HEK293 (cell line): ENCODE data around the gene STT3A.

ENCODE experiments used
- CTCF ChIA-PET: fragments of 350-600 bp; formaldehyde crosslinking; extraction: SDS; loops from one replicate; lab custom pipeline; 2021; ENCODE audit warnings: antibody characterized with exemption; lab: Yijun Ruan, JAX
- POLR2A ChIA-PET: fragments of 300-600 bp; formaldehyde crosslinking; extraction: SDS; loops from one replicate; lab custom pipeline; 2020; ENCODE audit warnings: antibody characterized with exemption, inconsistent platforms; lab: Yijun Ruan, JAX
- H3K27ac ChIP-seq: fragments of 200-500 bp; sonication (Bioruptor generic); 2 replicates; pipeline ENCODE4 v1.5.1; 2014; ENCODE audit warnings: low read depth, low read length, control low read depth, inconsistent platforms; ENCODE audit errors: extremely low read depth
- H3K36me3 ChIP-seq, 2 experiments: fragments of 200-500 bp in 1 of 2; sonication (Bioruptor generic) in 1 of 2; 1 replicate in 1 of 2; 2 replicates in 1 of 2; pipeline ENCODE4 v1.5.1; 2014 to 2017; ENCODE audit warnings: inconsistent platforms in 2 of 2, low read length in 2 of 2; ENCODE audit not compliant: control insufficient read depth in 2 of 2, insufficient read depth in 1 of 2
- H3K4me1 ChIP-seq: fragments of 200-500 bp; sonication (Bioruptor generic); 2 replicates; pipeline ENCODE4 v1.5.1; 2014; ENCODE audit warnings: mild to moderate bottlenecking, low read length, inconsistent platforms; ENCODE audit not compliant: control insufficient read depth, insufficient read depth
- H3K4me3 ChIP-seq: 2 replicates; pipeline ENCODE4 v1.5.1; 2011; ENCODE audit warnings: low read depth, mild to moderate bottlenecking, control low read depth, low read length, moderate library complexity
- H3K9me3 ChIP-seq: fragments of 200-500 bp; sonication (Bioruptor generic); 2 replicates; pipeline ENCODE4 v1.5.1; 2014; ENCODE audit warnings: low read depth, low read length, inconsistent platforms; ENCODE audit not compliant: control insufficient read depth, insufficient read depth
- ATF2 ChIP-seq: fragments of 450-650 bp; formaldehyde crosslinking; IDR thresholded peaks from 2 replicates; pipeline ENCODE4 v1.5.1; 2016; ENCODE audit warnings: missing biosample characterization, missing genetic modification characterization, low read depth
- FEZF1 ChIP-seq: fragments of 450-650 bp; formaldehyde crosslinking; IDR thresholded peaks from 2 replicates; pipeline ENCODE4 v1.5.1; 2016; ENCODE audit warnings: missing biosample characterization, missing genetic modification characterization
- GLIS1 ChIP-seq: fragments of 450-650 bp; formaldehyde crosslinking; IDR thresholded peaks from 2 replicates; pipeline ENCODE4 v1.5.1; 2016; ENCODE audit warnings: missing biosample characterization, missing genetic modification characterization
- GLIS2 ChIP-seq: fragments of 450-650 bp; formaldehyde crosslinking; IDR thresholded peaks from 2 replicates; pipeline ENCODE4 v1.5.1; 2016; ENCODE audit warnings: missing biosample characterization, missing genetic modification characterization
- SP7 ChIP-seq: fragments of 450-650 bp; formaldehyde crosslinking; IDR thresholded peaks from 2 replicates; pipeline ENCODE4 v1.5.1; 2016; ENCODE audit warnings: missing biosample characterization, missing genetic modification characterization
- TCF7L2 ChIP-seq: IDR thresholded peaks from 2 replicates; pipeline ENCODE4 v1.6.1; 2011; ENCODE audit warnings: low read depth, mild to moderate bottlenecking, inconsistent platforms, low read length, moderate library complexity, borderline replicate concordance
- YY2 ChIP-seq: fragments of 450-650 bp; formaldehyde crosslinking; IDR thresholded peaks from 2 replicates; pipeline ENCODE4 v1.5.1; 2016; ENCODE audit warnings: missing biosample characterization, missing genetic modification characterization
- ZBTB17 ChIP-seq: fragments of 450-650 bp; formaldehyde crosslinking; IDR thresholded peaks from 2 replicates; pipeline ENCODE4 v1.5.1; 2016; ENCODE audit warnings: missing biosample characterization, missing genetic modification characterization
- ZBTB21 ChIP-seq: fragments of 450-650 bp; formaldehyde crosslinking; IDR thresholded peaks from 2 replicates; pipeline ENCODE4 v1.5.1; 2017; ENCODE audit warnings: missing biosample characterization, missing genetic modification characterization
- ZBTB44 ChIP-seq: fragments of 450-650 bp; IDR thresholded peaks from 2 replicates; pipeline ENCODE4 v1.5.1; 2018; ENCODE audit warnings: missing biosample characterization, mild to moderate bottlenecking, missing genetic modification characterization
- ZBTB6 ChIP-seq: fragments of 450-650 bp; formaldehyde crosslinking; IDR thresholded peaks from 2 replicates; pipeline ENCODE4 v1.5.1; 2017; ENCODE audit warnings: missing biosample characterization, missing genetic modification characterization
- ZBTB7A ChIP-seq: fragments of 450-650 bp; formaldehyde crosslinking; IDR thresholded peaks from 2 replicates; pipeline ENCODE4 v1.5.1; 2016; ENCODE audit warnings: low read depth, missing biosample characterization, missing genetic modification characterization
- ZBTB8A ChIP-seq: fragments of 450-650 bp; formaldehyde crosslinking; IDR thresholded peaks from 2 replicates; pipeline ENCODE4 v1.5.1; 2016; ENCODE audit warnings: missing biosample characterization, missing genetic modification characterization
- ZFP41 ChIP-seq: fragments of 450-650 bp; formaldehyde crosslinking; IDR thresholded peaks from 2 replicates; pipeline ENCODE4 v1.5.1; 2016; ENCODE audit warnings: missing biosample characterization, missing genetic modification characterization, borderline replicate concordance
- ZIC2 ChIP-seq: fragments of 450-650 bp; formaldehyde crosslinking; IDR thresholded peaks from 2 replicates; pipeline ENCODE4 v1.5.1; 2016; ENCODE audit warnings: missing biosample characterization, missing genetic modification characterization
- ZNF10 ChIP-seq: fragments of 450-650 bp; formaldehyde crosslinking; IDR thresholded peaks from 2 replicates; pipeline ENCODE4 v1.5.1; 2017; ENCODE audit warnings: missing biosample characterization, missing genetic modification characterization
- ZNF112 ChIP-seq: fragments of 450-650 bp; formaldehyde crosslinking; IDR thresholded peaks from 2 replicates; pipeline ENCODE4 v1.5.0; 2017; ENCODE audit warnings: missing biosample characterization, missing genetic modification characterization
- ZNF121 ChIP-seq: fragments of 450-650 bp; formaldehyde crosslinking; IDR thresholded peaks from 2 replicates; pipeline ENCODE4 v1.5.1; 2016; ENCODE audit warnings: missing biosample characterization, missing genetic modification characterization
- ZNF132 ChIP-seq: fragments of 450-650 bp; formaldehyde crosslinking; IDR thresholded peaks from 2 replicates; pipeline ENCODE4 v1.5.1; 2017; ENCODE audit warnings: missing biosample characterization, missing genetic modification characterization, borderline replicate concordance
- ZNF184 ChIP-seq: fragments of 450-650 bp; IDR thresholded peaks from 2 replicates; pipeline ENCODE4 v1.5.1; 2018; ENCODE audit warnings: missing biosample characterization, mild to moderate bottlenecking, missing genetic modification characterization
- ZNF311 ChIP-seq: fragments of 450-650 bp; formaldehyde crosslinking; IDR thresholded peaks from 2 replicates; pipeline ENCODE4 v1.5.1; 2017; ENCODE audit warnings: missing biosample characterization, missing genetic modification characterization, borderline replicate concordance
- ZNF366 ChIP-seq: fragments of 450-650 bp; formaldehyde crosslinking; conservative IDR thresholded peaks from 2 replicates; pipeline ENCODE4 v1.5.1; 2016; ENCODE audit warnings: missing biosample characterization, missing genetic modification characterization
- ZNF394 ChIP-seq: fragments of 450-650 bp; formaldehyde crosslinking; IDR thresholded peaks from 2 replicates; pipeline ENCODE4 v1.5.1; 2016; ENCODE audit warnings: missing biosample characterization, missing genetic modification characterization, mild to moderate bottlenecking, moderate library complexity, borderline replicate concordance
- ZNF521 ChIP-seq: fragments of 450-650 bp; formaldehyde crosslinking; IDR thresholded peaks from 2 replicates; pipeline ENCODE4 v1.5.1; 2017; ENCODE audit warnings: missing biosample characterization, mild to moderate bottlenecking, missing genetic modification characterization
- ZNF548 ChIP-seq: fragments of 450-650 bp; formaldehyde crosslinking; IDR thresholded peaks from 2 replicates; pipeline ENCODE4 v1.5.1; 2016; ENCODE audit warnings: missing biosample characterization, missing genetic modification characterization
- ZNF701 ChIP-seq: fragments of 450-650 bp; formaldehyde crosslinking; IDR thresholded peaks from 2 replicates; pipeline ENCODE4 v1.5.1; 2016; ENCODE audit warnings: missing biosample characterization, missing genetic modification characterization
- ZNF76 ChIP-seq: fragments of 450-650 bp; formaldehyde crosslinking; IDR thresholded peaks from 2 replicates; pipeline ENCODE4; 2016; ENCODE audit warnings: low read depth, missing biosample characterization, missing genetic modification characterization, borderline replicate concordance
- ZSCAN16 ChIP-seq: fragments of 450-650 bp; formaldehyde crosslinking; IDR thresholded peaks from 2 replicates; pipeline ENCODE4 v1.5.1; 2016; ENCODE audit warnings: missing biosample characterization, missing genetic modification characterization
- TF ChIP-seq, protein P1 (sequence below): fragments of 450-650 bp; formaldehyde crosslinking; IDR thresholded peaks from 2 replicates; pipeline ENCODE4 v1.5.1; 2017; ENCODE audit warnings: missing biosample characterization, missing genetic modification characterization

Gene STT3A

DNA sequence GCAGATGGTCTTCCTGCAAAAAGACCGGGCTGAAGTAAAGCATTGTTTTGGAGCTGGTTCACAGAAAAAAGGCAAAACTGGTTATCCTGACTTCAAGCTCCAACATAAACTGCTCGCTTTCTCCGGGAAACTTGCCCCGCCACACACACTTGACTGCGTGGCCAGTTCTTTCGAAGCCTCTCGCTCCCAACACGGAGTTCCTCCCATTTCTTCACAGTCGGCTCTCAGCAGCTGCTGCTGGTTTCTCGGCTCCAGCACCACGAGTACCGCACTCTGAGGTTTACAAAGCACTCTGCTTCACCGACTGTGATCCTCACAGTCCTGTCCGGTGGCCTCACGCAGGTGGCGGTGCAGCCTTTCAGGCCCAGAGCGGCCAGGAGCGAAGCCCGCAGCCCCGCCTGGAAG is 32.6 kb downstream of the STT3A start:
- H3K4me1 ChIP-seq, result no peaks in the 10 kb centered on the region; the same call in 1 of the 2 replicates
- H3K27ac ChIP-seq, result peak overlapping the region; percentile 94
- CTCF ChIA-PET, result interaction anchor here (1.1 kb wide), 1 partner anchor 1985 kb away, joined by 3 read pairs; no protein-coding TSS in a partner anchor
- TF ChIP-seq ZSCAN16 (tag by site-specific recombination), result peak; percentile 82; the same call in 1 of the 2 replicates
- no peak for TF ChIP-seq ZBTB7A
- peak; percentile 20; the same call in 1 of the 2 replicates for TF ChIP-seq ZNF121 (tag by site-specific recombination)
- no peak for TF ChIP-seq TCF7L2
- no peak for TF ChIP-seq YY2 (tag by site-specific recombination)
- no peak for TF ChIP-seq ZNF112 (tag by site-specific recombination)
- TF ChIP-seq, all 188 proteins: peak for 2
- peaks cover 11 to 41% of the 10 kb centered on the region in 2 experiments for H3K36me3 ChIP-seq
- H3K9me3 ChIP-seq, result no peaks in the 10 kb centered on the region
- POLR2A ChIA-PET, result interaction anchor here (1.0 to 3.2 kb wide), 8 partner anchors 10 to 672 kb away, joined by 3 to 24 read pairs (median 4); partner anchors contain the start of genes CCDC15, HYLS1, PUS3 and STT3A
- peak overlapping the region; percentile 74 for H3K4me3 ChIP-seq

DNA sequence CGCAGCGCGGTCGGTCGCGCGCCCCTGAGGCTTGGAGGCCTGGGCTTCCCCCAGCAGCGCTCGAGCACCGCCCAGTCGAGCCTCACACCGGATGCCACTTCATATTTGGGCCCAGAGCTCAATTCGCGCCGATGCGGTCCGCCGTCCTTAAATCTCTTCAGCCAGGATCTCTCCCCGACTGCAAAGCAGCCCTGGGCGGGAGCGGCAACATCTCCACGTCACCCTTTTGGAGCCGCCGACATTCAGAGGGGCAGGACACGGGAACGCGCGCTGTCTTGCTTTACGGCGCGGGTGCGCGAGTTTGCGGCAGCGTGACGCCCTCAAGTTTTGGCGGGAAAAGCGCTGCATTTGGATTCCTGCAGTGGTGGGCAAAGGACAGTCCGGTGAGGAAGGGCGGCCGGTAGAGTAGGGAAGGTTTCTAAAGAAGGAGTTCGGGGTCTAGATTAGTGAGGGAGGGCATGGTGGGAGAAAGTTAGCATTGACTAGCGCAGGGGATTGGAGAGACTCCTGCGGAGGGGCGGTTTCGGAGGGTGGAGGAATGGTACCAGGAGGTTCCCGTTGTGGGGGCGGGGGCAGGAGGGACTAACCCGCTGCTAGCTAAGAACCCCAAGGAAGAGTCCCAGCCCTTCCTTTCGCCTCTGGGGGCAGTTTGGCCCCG is 33.1 kb downstream of the STT3A start:
- Histone ChIP-seq H3K4me1 (peaks cover under 1% of the 10 kb centered on the region; the same call in 1 of the 2 replicates), H3K9me3 (no peaks in the 10 kb centered on the region), H3K27ac (peak overlapping the region; percentile 94), H3K4me3 (peak overlapping the region; percentile 74), H3K36me3 (peaks cover 10 to 39% of the 10 kb centered on the region in 2 experiments)
- POLR2A ChIA-PET, result interaction anchor here (1.0 to 3.2 kb wide), 9 partner anchors 9 to 672 kb away, joined by 3 to 24 read pairs (median 4); partner anchors contain the start of genes CCDC15, HYLS1, PUS3 and STT3A
- CTCF ChIA-PET, result interaction anchor here (1.1 to 1.4 kb wide), 2 partner anchors 8 to 1985 kb away, joined by 3 to 4 read pairs; no protein-coding TSS in a partner anchor
- TF ChIP-seq ZBTB6 (tag by site-specific recombination) (no peak), ZFP41 (no peak), ZNF184 (tag by site-specific recombination) (no peak), ZIC2 (tag by site-specific recombination) (peak; percentile 69), ZNF366 (tag by site-specific recombination) (peak; percentile 69), ZBTB44 (peak; percentile 72), ZNF76 (tag by site-specific recombination) (peak; percentile 88), ZNF132 (no peak), GLIS2 (peak; percentile 94), GLIS1 (tag by site-specific recombination) (peak; percentile 81), SP7 (tag by site-specific recombination) (peak; percentile 89), ZNF548 (tag by site-specific recombination) (0 out of 2 replicates have a peak, but pooled peaks have one; percentile 47), ZBTB21 (tag by site-specific recombination) (peak; percentile 60), YY2 (tag by site-specific recombination) (peak; percentile 70; the same call in 1 of the 2 replicates), FEZF1 (tag by site-specific recombination) (0 out of 2 replicates have a peak, but pooled peaks have one; percentile 13), ZNF701 (tag by site-specific recombination) (0 out of 2 replicates have a peak, but pooled peaks have one; percentile 47), ZBTB8A (tag by site-specific recombination) (peak; percentile 83), ZBTB17 (tag by site-specific recombination) (peak; percentile 95), ZNF10 (tag by site-specific recombination) (0 out of 2 replicates have a peak, but pooled peaks have one; percentile 43), ZNF521 (tag by site-specific recombination) (no peak), ZNF394 (peak; percentile 73), ZNF311 (no peak), ATF2 (tag by site-specific recombination) (peak; percentile 77)
- TF ChIP-seq, protein P1, sequence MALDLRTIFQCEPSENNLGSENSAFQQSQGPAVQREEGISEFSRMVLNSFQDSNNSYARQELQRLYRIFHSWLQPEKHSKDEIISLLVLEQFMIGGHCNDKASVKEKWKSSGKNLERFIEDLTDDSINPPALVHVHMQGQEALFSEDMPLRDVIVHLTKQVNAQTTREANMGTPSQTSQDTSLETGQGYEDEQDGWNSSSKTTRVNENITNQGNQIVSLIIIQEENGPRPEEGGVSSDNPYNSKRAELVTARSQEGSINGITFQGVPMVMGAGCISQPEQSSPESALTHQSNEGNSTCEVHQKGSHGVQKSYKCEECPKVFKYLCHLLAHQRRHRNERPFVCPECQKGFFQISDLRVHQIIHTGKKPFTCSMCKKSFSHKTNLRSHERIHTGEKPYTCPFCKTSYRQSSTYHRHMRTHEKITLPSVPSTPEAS (tag by site-specific recombination), result peak; percentile 17; the same call in 1 of the 2 replicates
